ENCODE measurements around the gene SH2B3. TPM values are rescaled to one million over a fixed set of nuclear protein-coding genes. Genes with fewer than 3 reads are reported as not detected.
A peak's percentile ranks its signal among the peaks of the same experiment; 100 is the strongest.

The SH2B3 gene
- total RNA-seq, 2 experiments from 2014 or later: 48.7 to 52.7 TPM

DNA sequence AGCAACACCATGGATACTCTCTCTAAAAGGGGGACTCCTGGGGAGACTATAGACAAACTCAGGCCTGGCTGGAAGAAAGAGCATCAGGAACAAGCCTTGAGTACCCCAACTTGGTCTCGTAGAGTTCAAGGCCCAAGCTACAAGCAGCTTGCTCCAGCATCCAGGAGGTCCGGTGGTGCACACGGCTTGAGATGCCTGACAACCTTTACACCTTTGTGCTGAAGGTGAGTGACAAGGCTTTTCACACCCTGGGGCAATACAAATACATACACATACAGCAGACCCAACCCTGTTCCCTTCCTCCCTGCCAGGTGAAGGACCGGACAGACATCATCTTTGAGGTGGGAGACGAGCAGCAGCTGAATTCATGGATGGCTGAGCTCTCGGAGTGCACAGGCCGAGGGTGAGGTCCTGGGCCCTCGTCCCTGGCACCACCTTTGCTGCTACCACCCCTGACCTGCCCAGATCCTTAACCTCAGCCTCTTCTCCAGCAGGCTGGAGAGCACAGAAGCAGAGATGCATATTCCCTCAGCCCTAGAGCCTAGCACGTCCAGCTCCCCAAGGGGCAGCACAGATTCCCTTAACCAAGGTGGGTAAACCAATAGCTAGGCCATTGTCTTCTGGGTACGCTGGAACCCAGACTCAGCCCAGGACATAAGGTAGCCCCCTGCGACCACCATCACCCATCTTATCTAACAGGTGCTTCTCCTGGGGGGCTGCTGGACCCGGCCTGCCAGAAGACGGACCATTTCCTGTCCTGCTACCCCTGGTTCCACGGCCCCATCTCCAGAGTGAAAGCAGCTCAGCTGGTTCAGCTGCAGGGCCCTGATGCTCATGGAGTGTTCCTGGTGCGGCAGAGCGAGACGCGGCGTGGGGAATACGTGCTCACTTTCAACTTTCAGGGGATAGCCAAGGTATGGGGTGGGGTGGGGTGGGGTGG, 41.2 kb downstream of the SH2B3 start:
- H3K27ac Mint-ChIP-seq: peak overlapping the region; percentile 69
- ChIA-PET CTCF (interaction anchor here (1.0 to 40.2 kb wide), 2 partner anchors 42 to 116 kb away, joined by 3 to 1222 read pairs; partner anchors contain the start of gene SH2B3), POLR2A (interaction anchor here (1.0 to 5.4 kb wide), 6 partner anchors 9 to 50 kb away, joined by 3 to 41 read pairs (median 20); no protein-coding TSS in a partner anchor)
- H3K4me3 Mint-ChIP-seq: no peak overlapping the region
- H3K27me3 Mint-ChIP-seq: no peaks in the 10 kb centered on the region
- TF ChIP-seq CTCF (IDR thresholded peaks at IDR 0.05): no peak
- H3K36me3 Mint-ChIP-seq (ENCODE audit: low read depth): peaks cover 61% of the 10 kb centered on the region
- H3K9me3 Mint-ChIP-seq: no peaks in the 10 kb centered on the region
- intact Hi-C loops (cut with micrococcal nuclease): no loop called here
- H3K4me1 Mint-ChIP-seq (ENCODE audit: low read depth): peaks cover 85% of the 10 kb centered on the region
- DNase-seq: no peak
- no peak for ATAC-seq

DNA sequence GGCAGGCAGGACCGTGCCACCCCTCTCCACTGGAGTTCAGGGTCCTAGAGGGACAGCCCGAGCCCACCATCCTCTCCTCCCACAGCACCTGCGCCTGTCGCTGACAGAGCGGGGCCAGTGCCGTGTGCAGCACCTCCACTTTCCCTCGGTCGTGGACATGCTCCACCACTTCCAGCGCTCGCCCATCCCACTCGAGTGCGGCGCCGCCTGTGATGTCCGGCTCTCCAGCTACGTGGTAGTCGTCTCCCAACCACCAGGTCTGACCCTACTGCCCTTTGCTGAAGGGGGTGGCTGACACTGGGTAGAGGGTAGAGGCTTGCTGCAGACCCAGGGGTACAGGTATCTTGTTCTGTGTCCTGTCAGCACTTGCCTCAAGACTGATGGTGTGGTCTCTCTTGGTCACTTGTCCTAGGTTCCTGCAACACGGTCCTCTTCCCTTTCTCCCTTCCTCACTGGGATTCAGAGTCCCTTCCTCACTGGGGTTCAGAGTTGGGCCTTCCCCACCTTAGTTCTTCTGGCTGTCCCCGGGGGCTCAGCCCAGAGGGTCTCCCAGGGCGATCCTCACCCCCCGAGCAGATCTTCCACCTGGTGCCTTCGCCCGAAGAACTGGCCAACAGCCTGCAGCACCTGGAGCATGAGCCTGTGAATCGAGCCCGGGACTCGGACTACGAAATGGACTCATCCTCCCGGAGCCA, 42.0 kb downstream of the SH2B3 start:
- intact Hi-C loops (cut with micrococcal nuclease): no loop called here
- ATAC-seq (no peak), DNase-seq (no peak)
- POLR2A ChIA-PET: interaction anchor here (0.9 to 3.7 kb wide), 7 partner anchors 10 to 49 kb away, joined by 3 to 28 read pairs (median 4); partner anchors contain the start of gene SH2B3
- Mint-ChIP-seq H3K36me3 (ENCODE audit: low read depth) (peaks cover 59% of the 10 kb centered on the region), H3K4me3 (no peak overlapping the region), H3K27ac (peak overlapping the region; percentile 56), H3K9me3 (no peaks in the 10 kb centered on the region), H3K27me3 (no peaks in the 10 kb centered on the region), H3K4me1 (ENCODE audit: low read depth) (peaks cover 78% of the 10 kb centered on the region)
- TF ChIP-seq CTCF (IDR thresholded peaks at IDR 0.05): no peak
- CTCF ChIA-PET: interaction anchor here (1.0 to 40.2 kb wide), 2 partner anchors 43 to 117 kb away, joined by 3 to 1222 read pairs; partner anchors contain the start of gene SH2B3

DNA sequence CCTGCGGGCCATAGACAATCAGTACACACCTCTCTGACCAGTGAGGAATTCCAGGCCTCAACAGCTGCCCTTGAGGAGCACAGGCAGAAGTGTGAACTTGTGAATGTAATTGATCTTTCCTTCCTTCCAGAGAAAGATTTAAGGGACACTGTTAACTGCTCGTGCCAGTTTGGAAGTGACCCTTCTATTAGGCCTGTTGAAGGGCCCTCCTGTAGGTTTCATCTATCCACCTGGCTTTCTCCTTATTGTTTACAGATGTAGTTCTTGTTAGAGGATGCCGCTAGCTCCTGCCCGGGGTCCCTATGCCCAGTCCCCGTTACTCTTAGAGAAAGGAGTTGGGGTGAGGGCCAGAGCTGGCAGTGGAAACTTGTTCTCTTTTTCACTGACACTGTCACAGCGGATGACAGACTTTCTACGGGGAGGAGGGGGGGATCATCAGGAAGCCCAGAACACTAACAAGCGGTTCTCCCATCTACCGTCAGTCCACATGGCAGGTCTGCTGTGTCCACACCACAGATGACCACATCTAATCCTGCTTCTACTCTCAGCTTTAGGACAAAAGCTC, 42.6 kb downstream of the SH2B3 start:
- TF ChIP-seq CTCF (IDR thresholded peaks at IDR 0.05): no peak
- Mint-ChIP-seq H3K4me1 (ENCODE audit: low read depth) (peaks cover 72% of the 10 kb centered on the region), H3K27ac (peak overlapping the region; percentile 56), H3K9me3 (no peaks in the 10 kb centered on the region), H3K27me3 (no peaks in the 10 kb centered on the region), H3K4me3 (no peak overlapping the region), H3K36me3 (ENCODE audit: low read depth) (peaks cover 55% of the 10 kb centered on the region)
- no peak for ATAC-seq
- POLR2A ChIA-PET: interaction anchor here (0.9 to 3.7 kb wide), 6 partner anchors 9 to 50 kb away, joined by 3 to 28 read pairs (median 4); partner anchors contain the start of gene SH2B3
- intact Hi-C loops (cut with micrococcal nuclease): no loop called here
- no peak for DNase-seq
- CTCF ChIA-PET: interaction anchor here (0.8 to 40.2 kb wide), 4 partner anchors 18 to 82 kb away, joined by 4 to 1222 read pairs (median 24); partner anchors contain the start of gene SH2B3

DNA sequence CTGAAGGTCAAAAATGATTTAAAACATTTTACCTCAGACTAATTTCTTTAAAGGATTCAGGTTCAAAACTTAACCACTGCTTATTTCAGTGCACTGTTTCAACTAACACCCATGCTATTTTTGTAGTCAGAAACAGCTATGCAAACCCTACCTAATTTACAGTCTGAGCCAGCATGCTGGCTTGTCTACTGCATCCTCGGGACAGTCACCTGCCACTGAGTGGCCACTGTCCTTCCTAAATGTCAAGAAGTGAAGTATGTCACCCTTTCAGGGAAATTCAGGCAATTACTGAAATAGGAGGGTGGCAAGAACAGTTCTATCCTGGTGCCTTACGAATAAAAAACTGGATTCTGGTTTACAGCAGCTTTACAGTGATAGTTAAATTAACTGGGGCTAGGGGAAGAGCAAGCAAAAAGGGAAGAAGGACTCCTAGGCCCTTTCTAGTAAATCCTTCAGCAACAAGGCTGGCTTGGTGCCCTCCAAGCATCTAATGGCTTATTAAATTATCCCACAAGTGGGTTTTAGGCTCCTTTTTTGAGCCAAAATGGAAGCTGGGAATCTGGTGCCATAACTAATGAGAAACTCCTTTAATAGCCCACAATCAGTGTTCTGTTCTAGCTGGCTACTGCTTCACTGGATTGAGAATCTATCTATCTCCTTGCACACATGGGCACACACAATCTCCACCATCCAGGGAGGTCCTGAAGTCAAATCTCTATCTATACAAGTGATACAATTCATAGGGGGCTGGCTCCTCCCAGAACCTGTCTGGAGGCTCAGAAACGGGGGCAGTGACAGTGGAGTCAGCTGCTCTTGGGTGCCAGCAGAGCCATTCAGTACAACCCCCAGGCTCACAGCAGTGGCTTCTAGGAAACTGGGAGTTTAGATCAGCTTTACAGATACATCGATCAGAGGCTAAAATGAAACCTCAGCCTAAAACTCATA, 43.4 kb downstream of the SH2B3 start:
- TF ChIP-seq CTCF (IDR thresholded peaks at IDR 0.05): no peak
- no peak for DNase-seq
- H3K4me3 Mint-ChIP-seq: no peak overlapping the region
- H3K36me3 Mint-ChIP-seq (ENCODE audit: low read depth): peaks cover 50% of the 10 kb centered on the region
- no peaks in the 10 kb centered on the region for H3K9me3 Mint-ChIP-seq
- ATAC-seq: no peak
- POLR2A ChIA-PET: interaction anchor here (0.6 to 3.7 kb wide), 8 partner anchors 10 to 593 kb away, joined by 3 to 28 read pairs (median 4); partner anchors contain the start of gene SH2B3
- H3K27me3 Mint-ChIP-seq: no peaks in the 10 kb centered on the region
- intact Hi-C loops (cut with micrococcal nuclease): no loop called here
- H3K4me1 Mint-ChIP-seq (ENCODE audit: low read depth): peaks cover 64% of the 10 kb centered on the region
- CTCF ChIA-PET: interaction anchor here (0.8 to 40.2 kb wide), 6 partner anchors 14 to 81 kb away, joined by 4 to 1222 read pairs (median 36); partner anchors contain the start of gene SH2B3
- H3K27ac Mint-ChIP-seq: peak overlapping the region; percentile 61

Data from activated CD8-positive, alpha-beta T cell treated with anti-CD3 and anti-CD28 coated beads for 36 hours (primary cell).